Rectal smooth muscle tissue (tissue), 1 donor: ENCODE measurements around the gene ACTN4.

ENCODE experiments used
- H3K27ac ChIP-seq: one replicate; pipeline ENCODE4 v1.7.0; 2013; ENCODE audit warnings: low read depth, low read length, inconsistent platforms
- H3K27me3 ChIP-seq: one replicate; pipeline ENCODE4 v1.7.0; 2013; ENCODE audit warnings: low read length; ENCODE audit not compliant: control insufficient read depth, insufficient read depth
- H3K36me3 ChIP-seq: one replicate; pipeline ENCODE4 v1.7.0; 2013; ENCODE audit warnings: low read length; ENCODE audit not compliant: control insufficient read depth, insufficient read depth
- H3K4me1 ChIP-seq: one replicate; pipeline ENCODE4 v1.7.0; 2013; ENCODE audit warnings: low read length; ENCODE audit not compliant: control insufficient read depth, insufficient read depth
- H3K4me3 ChIP-seq: one replicate; pipeline ENCODE4 v1.7.0; 2013; ENCODE audit warnings: low read length
- H3K9ac ChIP-seq: one replicate; pipeline ENCODE4 v1.7.0; 2013; ENCODE audit warnings: low read length

ACTN4 gene

DNA sequence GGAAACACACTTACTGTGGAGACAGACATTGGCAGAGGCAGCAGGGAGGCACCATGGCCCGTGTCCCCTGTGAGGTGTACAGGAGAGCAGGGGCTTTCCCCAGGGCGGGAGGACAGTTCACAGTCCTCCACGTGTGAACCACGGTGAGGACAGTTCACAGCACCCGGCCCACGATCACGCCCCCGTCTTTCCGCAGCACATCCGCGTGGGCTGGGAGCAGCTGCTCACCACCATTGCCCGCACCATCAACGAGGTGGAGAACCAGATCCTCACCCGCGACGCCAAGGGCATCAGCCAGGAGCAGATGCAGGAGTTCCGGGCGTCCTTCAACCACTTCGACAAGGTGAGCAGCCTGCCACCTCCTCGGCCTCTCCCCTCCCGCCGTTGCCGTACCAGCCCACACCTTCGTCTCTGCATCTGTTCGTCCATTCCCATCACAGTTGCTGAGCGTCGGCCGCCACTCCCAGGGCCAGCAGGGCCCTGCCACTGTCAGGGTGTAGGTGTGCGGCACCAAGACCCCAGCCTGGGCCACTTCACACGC lies 79.4 kb downstream of the ACTN4 start:
- no peak overlapping the region for H3K27ac ChIP-seq
- H3K27me3 ChIP-seq: no peaks in the 10 kb centered on the region
- H3K36me3 ChIP-seq: peaks cover 66% of the 10 kb centered on the region
- no peak overlapping the region for H3K9ac ChIP-seq
- no peaks in the 10 kb centered on the region for H3K4me1 ChIP-seq
- no peak overlapping the region for H3K4me3 ChIP-seq

DNA sequence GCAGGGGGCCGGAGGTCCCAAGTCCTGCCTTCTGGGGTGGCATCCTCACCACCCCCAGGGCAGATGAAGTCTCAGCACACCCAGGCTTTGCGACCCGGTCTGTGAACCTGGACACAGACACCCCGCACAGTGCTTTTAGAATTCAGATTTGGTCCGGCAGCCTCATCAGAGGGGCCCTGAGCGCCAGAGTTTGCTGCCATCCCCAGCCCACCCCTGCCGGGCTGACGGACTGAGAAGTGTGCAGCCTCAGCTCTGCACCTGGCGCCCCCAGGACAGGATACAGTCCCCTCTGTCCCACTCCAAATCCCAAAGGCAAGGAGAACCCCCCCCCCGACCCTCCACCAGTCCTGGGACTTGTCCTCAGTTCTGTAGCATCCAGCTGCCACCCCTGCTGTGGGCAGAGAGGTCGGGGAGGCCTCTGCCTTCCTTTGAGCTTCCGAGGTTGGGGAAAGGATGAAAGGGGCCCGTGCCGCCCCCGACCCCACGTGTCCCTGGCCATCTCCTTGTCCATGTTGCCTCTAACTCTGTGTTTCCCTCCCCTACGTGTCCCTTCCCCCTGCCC lies 79.9 kb downstream of the ACTN4 start:
- Histone ChIP-seq H3K4me1 (no peaks in the 10 kb centered on the region), H3K27ac (peak overlapping the region; percentile 67), H3K36me3 (peaks cover 60% of the 10 kb centered on the region), H3K27me3 (no peaks in the 10 kb centered on the region), H3K4me3 (no peak overlapping the region), H3K9ac (no peak overlapping the region)

DNA sequence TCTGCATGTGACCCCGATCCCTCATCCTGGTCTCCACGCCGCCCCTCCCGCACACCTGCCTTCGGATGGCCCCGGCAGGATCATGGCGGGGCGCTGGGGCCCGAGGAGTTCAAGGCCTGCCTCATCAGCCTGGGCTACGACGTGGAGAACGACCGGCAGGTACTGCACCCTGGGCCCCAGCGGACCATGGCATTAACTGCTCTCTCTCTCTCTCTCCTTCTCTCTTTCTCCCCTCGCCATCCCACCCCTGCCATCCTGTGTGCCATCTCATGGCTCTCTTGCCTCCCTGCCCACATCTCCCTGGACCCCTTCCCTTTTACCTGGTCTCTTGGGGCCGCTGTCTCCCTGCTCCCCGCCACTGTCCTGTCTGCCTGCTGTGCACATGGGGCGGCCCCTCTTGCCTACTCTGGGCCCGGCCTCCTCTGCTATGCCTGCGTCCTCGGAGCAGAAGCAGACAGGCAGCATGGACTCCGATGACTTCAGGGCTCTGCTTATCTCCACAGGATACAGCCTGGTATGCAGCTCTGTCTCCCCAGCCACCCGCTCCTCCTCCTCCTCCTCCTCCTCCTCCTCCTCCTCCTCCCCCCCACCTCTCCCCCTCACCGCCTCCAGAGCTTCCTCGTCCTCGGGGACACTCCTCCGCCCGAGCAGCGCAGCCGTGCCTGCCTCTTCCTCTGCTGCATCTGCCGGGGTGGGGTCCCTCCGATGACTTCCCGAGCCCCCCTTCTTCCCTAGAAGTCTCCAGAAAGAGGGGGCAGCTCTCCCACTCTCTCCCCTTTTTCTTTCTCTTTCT lies 80.6 kb downstream of the ACTN4 start:
- H3K4me3 ChIP-seq: no peak overlapping the region
- H3K27ac ChIP-seq: peak overlapping the region; percentile 67
- peaks cover 53% of the 10 kb centered on the region for H3K36me3 ChIP-seq
- no peak overlapping the region for H3K9ac ChIP-seq
- H3K4me1 ChIP-seq: no peaks in the 10 kb centered on the region
- H3K27me3 ChIP-seq: no peaks in the 10 kb centered on the region

- Histone ChIP-seq H3K27ac (peak overlapping the region; percentile 30), H3K4me1 (no peaks in the 10 kb centered on the region), H3K27me3 (no peaks in the 10 kb centered on the region), H3K9ac (no peak overlapping the region), H3K4me3 (no peak overlapping the region), H3K36me3 (peaks cover 45% of the 10 kb centered on the region)
These were observed 81.5 kb downstream of the ACTN4 start for GRCh38 chr19:38728752-38729541.

GRCh38 chr19:38729653-38730469 lies 82.4 kb downstream of the ACTN4 start:
- Histone ChIP-seq H3K9ac (no peak overlapping the region), H3K36me3 (peaks cover 37% of the 10 kb centered on the region), H3K27ac (no peak overlapping the region), H3K4me3 (no peak overlapping the region), H3K27me3 (no peaks in the 10 kb centered on the region), H3K4me1 (no peaks in the 10 kb centered on the region)

DNA sequence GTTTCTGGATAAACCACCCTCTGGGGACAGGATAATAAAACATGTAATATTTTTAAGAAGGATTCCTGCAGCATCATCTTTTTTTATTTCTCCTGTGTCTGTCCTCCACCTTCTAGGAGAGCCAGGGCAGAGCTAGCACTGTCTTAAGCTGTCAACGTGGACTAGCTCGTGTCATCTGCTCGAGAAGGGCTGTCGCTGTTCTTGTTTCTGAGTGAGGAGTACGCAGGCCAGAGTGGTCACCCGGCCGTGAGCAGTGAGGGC lies 83.0 kb downstream of the ACTN4 start:
- no peak overlapping the region for H3K4me3 ChIP-seq
- peaks cover 32% of the 10 kb centered on the region for H3K36me3 ChIP-seq
- no peak overlapping the region for H3K9ac ChIP-seq
- no peaks in the 10 kb centered on the region for H3K4me1 ChIP-seq
- no peaks in the 10 kb centered on the region for H3K27me3 ChIP-seq
- no peak overlapping the region for H3K27ac ChIP-seq

DNA sequence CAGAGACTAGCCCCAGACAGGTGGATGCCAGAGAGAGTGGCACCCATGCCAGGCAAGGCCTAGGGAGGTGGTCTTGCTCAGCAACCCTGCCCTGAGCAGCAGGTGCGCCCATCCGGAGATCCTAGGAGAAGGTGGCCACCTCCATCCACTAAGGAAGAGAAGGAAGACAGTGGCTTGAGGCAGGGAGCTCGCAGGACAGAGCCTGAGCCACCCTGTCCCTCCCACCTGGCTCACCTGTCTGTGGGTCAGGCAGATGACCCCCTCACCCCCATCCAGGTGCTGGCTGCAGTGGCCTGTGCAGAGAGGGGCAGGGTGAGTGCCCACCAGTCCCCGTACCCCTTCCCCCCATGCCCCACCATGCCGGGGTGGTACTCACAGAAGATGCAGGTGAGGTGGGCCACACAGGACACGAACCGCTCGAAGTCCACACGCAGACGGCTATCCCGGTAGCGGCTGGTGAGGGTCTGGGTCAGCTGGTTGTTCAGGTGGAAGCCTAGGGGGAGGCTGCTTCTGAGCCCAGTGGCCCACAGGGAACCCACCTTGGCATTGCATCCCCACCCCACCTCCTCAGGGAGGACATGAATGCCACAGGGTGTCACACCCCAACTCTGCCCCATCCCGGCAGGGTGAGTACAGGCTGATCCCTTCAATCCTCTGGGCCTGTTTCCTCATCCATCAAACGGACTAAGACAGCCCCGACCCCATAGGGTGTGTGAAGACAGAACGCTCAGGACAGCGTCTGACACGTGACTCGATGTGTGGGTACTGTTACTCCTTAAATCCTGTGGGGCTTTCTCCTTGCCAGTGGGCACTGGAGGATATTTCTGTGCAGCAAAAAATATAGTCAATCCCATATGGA lies 83.5 kb downstream of the ACTN4 start:
- Histone ChIP-seq H3K36me3 (peaks cover 27% of the 10 kb centered on the region), H3K27ac (no peak overlapping the region), H3K4me1 (no peaks in the 10 kb centered on the region), H3K9ac (no peak overlapping the region), H3K27me3 (no peaks in the 10 kb centered on the region), H3K4me3 (no peak overlapping the region)

DNA sequence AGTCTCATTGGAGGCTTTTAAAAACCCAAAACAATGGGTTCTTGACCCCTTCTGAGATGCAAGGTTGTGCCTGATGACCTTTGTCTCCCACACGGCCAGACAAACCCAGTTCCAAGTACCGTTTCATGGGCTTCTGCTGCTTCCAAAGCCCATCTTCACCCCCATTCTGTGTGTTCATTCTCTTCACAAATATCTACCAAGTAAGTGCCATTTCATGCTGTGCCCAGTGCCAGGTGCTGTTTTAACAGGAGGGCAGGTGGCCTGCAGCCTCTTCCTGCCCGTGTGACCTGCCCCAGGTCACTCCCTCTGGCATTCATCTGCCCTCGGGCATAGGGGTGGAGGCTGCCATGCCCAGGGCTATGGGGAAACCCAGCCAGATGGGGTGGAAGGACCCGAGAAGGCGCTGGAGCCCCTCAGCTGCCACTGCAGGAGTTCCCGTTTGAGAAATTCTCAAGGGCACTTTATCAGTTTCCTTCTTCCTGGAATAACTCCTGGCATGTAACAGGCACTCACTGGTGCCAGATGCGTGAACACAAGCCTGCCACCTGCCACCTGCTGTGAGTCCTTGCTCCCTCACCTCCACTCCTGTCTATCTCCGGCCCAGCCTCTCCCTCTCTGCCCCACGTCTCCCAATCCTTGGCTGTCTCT lies 84.3 kb downstream of the ACTN4 start:
- no peaks in the 10 kb centered on the region for H3K27me3 ChIP-seq
- H3K9ac ChIP-seq: no peak overlapping the region
- no peak overlapping the region for H3K4me3 ChIP-seq
- H3K4me1 ChIP-seq: no peaks in the 10 kb centered on the region
- H3K27ac ChIP-seq: peak overlapping the region; percentile 43
- H3K36me3 ChIP-seq: peaks cover 20% of the 10 kb centered on the region

DNA sequence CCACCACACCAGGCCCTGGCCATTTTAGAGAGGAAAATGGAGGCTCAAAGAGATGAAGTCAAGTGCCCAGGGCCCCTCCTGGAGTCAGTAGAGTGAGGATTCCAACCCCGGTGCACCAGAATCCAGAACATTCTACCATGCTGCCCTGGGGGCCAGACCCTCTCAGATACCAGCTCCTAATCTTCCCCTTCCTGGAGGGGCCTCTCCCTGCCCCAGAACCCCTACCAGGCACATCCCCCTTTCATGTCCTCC lies 85.7 kb downstream of the ACTN4 start:
- Histone ChIP-seq H3K27ac (no peak overlapping the region), H3K4me1 (no peaks in the 10 kb centered on the region), H3K4me3 (no peak overlapping the region), H3K36me3 (peaks cover 11% of the 10 kb centered on the region), H3K27me3 (no peaks in the 10 kb centered on the region), H3K9ac (no peak overlapping the region)

DNA sequence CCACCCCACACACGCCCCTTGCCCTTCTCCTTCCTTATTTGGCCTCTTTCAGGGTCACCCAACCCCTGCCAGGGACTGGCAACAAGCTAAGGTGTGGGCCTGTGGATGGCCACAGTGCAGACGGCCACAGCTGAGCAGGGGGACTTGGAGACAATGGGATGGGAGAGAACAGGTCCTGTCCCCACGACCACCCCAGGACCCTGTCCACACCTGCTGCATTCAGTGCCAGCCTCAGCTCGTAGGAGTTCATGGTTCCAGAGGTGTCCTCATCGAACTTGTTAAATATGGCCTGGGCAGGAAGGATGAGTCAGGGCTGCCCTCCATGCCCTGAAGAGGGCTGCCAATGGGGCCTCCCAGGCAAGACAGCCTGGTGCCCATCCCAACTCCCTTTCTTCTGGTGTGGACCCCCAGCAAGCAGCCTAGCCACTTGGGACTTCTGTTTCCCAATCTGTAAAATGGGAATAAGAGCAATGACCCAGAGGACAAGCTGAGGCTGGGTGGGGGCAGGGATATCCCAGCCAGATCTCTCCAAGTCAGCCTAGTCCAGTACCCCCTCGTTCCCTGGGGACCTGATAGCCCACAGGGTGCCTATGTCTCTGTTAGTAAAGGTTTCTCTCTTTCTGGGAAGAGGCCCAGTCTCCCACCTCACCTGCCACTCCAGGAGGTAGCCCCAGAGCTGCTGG lies 86.2 kb downstream of the ACTN4 start:
- Histone ChIP-seq H3K4me1 (no peaks in the 10 kb centered on the region), H3K36me3 (peaks cover 11% of the 10 kb centered on the region), H3K4me3 (no peak overlapping the region), H3K27me3 (no peaks in the 10 kb centered on the region), H3K27ac (peak overlapping the region; percentile 55), H3K9ac (no peak overlapping the region)

GRCh38 chr19:38734176-38734425 lies 86.7 kb downstream of the ACTN4 start:
- no peak overlapping the region for H3K4me3 ChIP-seq
- no peaks in the 10 kb centered on the region for H3K4me1 ChIP-seq
- H3K36me3 ChIP-seq: peaks cover 11% of the 10 kb centered on the region
- no peaks in the 10 kb centered on the region for H3K27me3 ChIP-seq
- no peak overlapping the region for H3K9ac ChIP-seq
- peak overlapping the region; percentile 55 for H3K27ac ChIP-seq
